GM19468 (cell line): Measurements from ENCODE around the gene SHCBP1.
"Not testable (repeated sequence)": the region's sequence is repeated elsewhere in the genome, so short reads cannot be mapped to it uniquely, and the experiment has no call there.

ENCODE experiments used
- ATAC-seq: cut with Tn5 transposase; IDR thresholded peaks from one replicate; pipeline ENCODE4 v1.9.1; 2021; ENCODE audit warnings: mild to moderate bottlenecking, moderate library complexity, moderate number of reproducible peaks; ENCODE audit not compliant: unreplicated experiment; ENCODE audit errors: extremely low read depth

Gene SHCBP1, protein sequence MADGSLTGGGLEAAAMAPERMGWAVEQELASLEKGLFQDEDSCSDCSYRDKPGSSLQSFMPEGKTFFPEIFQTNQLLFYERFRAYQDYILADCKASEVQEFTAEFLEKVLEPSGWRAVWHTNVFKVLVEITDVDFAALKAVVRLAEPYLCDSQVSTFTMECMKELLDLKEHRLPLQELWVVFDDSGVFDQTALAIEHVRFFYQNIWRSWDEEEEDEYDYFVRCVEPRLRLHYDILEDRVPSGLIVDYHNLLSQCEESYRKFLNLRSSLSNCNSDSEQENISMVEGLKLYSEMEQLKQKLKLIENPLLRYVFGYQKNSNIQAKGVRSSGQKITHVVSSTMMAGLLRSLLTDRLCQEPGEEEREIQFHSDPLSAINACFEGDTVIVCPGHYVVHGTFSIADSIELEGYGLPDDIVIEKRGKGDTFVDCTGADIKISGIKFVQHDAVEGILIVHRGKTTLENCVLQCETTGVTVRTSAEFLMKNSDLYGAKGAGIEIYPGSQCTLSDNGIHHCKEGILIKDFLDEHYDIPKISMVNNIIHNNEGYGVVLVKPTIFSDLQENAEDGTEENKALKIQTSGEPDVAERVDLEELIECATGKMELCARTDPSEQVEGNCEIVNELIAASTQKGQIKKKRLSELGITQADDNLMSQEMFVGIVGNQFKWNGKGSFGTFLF

GRCh38 chr16:46621006-46621933, at the start of gene SHCBP1:
Gene SHCBP1, minus strand, starts transcription at chr16:46621379. Its CDS starts 20 bp downstream, at chr16:46621359.
- ATAC-seq = peak; percentile 75

- ATAC-seq = no peak
These were observed 40.9 kb upstream of the SHCBP1 start for GRCh38 chr16:46662123-46662522.

- peak; percentile 35 for ATAC-seq
These were observed 37.7 kb upstream of the SHCBP1 start for GRCh38 chr16:46658925-46659324.

DNA sequence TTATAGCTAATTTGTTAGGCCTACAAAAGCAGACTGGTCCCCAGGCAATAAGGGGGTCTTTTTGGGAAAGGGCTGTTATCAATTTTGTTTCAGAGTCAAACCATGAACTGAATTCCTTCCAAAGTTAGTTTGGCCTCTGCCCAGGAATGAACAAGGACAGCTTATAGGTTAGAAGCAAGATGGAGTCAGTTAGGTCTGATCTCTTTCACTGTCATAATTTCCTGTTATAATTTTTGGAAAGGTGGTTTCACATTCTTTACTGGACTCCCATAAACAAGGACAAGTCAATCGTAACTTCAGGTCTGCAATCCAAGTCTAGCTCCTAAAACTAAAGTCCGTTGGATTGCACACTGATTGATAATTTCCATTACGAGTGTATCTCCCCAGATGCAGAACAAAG, 30.1 kb upstream of the SHCBP1 start:
- ATAC-seq = no peak

DNA sequence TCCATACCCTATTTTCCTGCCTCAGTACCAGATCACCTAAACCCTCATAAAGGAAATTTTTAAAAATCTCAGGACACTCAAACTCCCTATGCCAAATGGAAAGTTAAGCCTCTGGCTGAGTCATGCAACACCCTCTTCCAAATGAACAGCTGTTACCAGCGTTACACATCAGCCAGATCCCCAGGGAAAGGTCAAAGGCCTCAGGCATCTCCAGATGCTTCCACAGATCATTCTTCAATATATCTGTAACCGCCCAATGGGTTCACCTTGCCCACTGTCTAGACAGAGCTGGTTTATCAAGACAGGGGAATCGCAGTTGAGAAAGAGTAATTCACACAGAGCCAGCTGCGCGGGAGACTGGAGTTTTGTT, 29.1 kb upstream of the SHCBP1 start:
- ATAC-seq = no peak

GRCh38 chr16:46649588-46650253, 28.5 kb upstream of the SHCBP1 start:
- no peak for ATAC-seq

- no peak for ATAC-seq
These were observed 27.5 kb upstream of the SHCBP1 start for GRCh38 chr16:46648656-46649055.

- no peak for ATAC-seq
These were observed 18.1 kb upstream of the SHCBP1 start for GRCh38 chr16:46638947-46639925.

DNA sequence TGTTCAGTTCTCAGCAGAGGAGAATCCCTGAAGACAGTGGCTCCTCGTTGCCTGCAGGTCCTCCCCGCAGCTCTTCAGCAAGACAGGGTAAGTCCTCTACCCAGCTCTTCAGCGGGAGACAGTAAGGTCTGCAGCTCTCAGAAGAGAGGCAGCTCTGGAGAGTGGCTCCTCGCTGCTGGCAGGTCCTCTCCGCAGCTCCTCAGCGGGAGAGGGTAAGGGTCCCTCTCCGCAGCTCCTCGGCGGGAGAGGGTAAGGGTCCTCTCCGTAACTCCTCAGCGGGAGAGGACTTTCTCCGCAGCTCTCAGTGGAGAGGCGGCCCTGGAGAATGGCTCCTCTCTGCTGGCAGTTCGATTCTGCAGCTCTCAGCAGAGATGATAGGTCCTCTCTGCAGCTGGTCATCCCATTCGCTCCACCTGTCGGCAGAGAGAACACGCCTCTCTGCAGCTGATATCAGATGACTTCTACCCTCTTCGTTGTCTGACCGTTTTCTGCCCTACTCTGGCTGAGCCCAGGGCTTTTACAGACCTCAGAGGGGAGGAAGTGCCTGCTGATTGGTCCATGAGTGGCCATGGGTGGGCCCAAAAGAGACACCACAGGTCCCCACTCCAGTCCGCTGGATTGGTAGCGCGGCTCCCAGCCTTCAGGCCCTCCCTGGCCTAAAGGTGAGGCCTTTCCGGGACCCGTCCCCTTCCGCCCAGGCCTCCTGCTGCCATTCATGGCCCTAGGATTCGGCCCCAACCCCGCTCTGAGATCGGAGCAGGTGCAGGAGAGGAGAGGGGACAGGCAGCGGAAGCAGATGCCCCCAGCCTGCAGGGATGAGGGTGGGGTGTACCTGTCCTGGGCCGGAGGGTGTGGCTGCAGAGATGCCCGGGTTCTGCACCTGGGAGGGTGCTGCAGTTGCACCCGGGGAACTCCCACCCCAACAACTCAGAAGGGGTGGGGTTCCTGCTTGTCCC, 11.9 kb upstream of the SHCBP1 start:
- ATAC-seq = no peak

DNA sequence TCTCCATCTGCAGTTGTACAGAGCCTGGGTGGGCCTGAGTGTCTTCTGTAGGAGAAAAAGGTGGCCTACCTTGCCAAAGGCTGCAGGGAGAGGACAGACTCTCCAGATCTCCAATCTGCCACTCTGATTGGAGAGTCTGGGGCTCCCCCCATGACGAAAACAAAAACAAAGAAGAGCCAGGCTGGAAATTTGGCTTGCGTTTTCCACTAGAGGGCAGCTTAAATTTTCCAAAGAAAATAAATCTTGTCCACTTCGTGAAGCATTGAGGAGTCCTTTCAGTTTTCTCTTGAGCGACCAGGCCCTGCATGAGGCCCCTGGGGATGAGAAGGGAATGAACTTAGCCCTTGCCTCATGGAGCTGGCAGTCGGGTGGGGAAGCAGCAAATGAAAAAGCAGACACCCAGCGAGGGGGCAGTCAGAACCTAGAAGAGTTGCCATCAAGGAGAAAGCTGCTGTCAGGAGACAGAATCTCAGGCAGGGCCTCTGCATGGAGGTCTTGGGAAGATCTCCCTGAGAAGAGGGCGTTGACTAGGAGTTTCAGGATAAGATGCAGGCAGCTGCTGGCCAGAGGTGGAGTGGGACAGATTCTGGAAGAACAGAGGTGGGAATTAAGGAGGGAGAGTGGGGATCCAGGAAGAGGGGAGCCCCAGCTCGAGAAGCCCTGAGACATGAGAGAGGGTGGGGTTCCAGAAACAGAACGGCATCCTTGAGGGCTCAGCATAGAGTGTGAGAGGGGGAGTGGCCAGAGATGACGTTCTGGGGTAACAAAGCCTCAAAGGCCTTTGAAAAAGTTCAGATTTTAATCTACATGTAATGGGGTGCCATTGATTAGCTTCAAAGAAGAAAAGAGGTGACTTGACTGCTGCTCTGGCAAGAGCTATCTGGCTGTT, 8.4 kb upstream of the SHCBP1 start:
- no peak for ATAC-seq

DNA sequence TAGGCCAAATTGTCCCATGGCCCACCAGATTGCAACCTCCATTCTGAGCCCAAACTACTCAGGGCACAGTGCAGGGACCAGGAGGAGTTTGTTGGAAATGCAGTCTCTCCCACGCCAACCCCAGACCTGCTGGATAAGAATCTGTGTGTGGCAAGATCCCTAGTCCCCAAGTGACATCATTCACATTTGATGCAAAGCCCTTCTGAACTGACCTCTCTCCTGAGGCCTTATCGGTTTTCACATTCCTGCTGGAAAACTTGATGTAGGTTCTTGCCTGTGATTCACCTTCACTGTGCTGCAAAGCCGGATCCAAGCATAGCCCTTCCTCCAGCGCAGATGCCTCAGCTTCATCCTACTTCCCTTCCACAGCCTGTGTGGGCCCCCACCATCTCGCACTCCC, 6.6 kb upstream of the SHCBP1 start:
- ATAC-seq = no peak

- ATAC-seq = not testable (repeated sequence)
These were observed 5.5 kb upstream of the SHCBP1 start for GRCh38 chr16:46626681-46627080.

GRCh38 chr16:46624862-46625261, 3.7 kb upstream of the SHCBP1 start:
- ATAC-seq = not testable (repeated sequence)

GRCh38 chr16:46623707-46624106, 2.5 kb upstream of the SHCBP1 start:
- ATAC-seq = not testable (repeated sequence)

DNA sequence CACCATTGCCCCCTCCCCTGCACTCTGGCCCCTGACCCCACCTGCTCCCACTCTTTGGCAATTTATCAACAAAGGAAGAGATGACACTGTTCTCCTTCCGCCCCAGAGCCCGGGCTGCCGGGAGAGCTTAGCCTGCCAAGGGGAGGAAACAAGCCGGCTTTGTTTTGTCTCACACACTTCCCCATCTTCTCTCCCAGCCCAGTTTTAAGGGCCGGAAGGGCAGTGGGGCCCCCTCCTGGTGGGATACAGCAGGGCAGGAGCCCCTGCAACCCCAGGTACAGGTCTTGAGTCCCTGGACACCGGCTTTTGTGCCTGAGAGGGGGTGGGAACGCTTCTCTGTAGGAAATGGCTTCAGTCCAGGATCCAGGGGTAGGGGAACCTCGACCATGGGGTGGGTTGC, 2.1 kb upstream of the SHCBP1 start:
- ATAC-seq = not testable (repeated sequence)

DNA sequence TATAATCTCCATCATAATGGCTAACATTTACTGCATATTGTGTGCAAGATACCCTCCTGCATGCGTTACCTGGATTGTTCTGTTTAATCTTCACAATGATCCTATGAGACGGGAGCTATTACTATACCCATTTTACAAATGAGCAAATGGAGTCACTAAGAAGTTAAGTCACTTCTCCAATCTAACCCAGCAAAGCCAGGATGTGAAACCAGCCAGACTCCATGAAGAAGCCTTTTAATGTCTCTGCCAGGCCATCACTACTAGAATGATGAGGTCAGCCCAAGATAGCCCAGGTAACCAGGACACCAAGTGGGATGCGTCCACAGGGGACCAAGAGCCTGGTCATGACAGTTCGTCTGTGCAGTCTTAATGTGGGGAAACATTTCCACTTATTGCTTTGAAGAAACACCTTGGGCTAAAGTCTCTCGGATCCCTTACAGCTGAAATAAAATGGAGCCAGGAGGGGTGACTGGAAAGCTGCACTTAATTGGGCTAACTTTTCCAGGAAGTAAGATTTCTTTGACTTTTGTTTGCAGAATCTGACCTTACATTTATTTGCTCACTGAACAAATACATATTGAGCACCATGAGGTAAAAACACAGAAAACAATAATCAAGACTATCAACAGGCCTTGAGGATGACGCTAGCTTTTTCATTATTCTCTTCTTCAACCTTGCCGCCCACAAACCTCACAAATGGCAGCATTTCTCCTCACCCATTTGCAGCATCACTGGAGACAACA, 926 bp upstream of the SHCBP1 start:
- ATAC-seq = no peak
